ENCODE data around the gene ING4. TPM values are rescaled to one million over a fixed set of nuclear protein-coding genes. Genes with fewer than 3 reads are reported as not detected.

Gene ING4
- total RNA-seq, 2 donors from 2014 or later: 75.5 to 78.9 TPM

DNA sequence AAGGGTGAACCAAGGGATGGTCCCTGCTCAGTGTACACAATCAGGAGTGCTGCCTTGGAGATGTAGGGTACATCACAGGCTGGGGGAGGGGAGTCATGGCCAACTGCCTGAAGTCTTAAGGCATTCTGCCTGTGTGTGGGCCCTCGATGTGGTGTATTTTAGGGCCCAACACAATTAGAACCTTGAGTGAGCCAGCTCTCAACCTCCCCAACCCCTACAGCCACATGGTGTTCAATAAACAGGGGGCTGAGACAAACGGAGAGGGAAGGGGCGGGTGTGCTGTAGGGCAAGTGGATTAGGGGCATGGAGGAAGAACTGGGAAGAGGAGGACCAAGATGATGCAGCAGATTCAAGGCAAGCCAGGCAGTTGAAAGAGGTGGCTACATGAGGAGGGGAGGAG, 47.1 kb downstream of the ING4 start:
- H3K27ac ChIP-seq: no peak overlapping the region
- no peak overlapping the region for H3K4me3 ChIP-seq
- H3K9me3 ChIP-seq: no peaks in the 10 kb centered on the region
- no peak for TF ChIP-seq CTCF (IDR thresholded peaks at IDR 0.05)
- TF ChIP-seq POLR2AphosphoS5 (IDR thresholded peaks at IDR 0.05): no peak
- TF ChIP-seq POLR2A (IDR thresholded peaks at IDR 0.05): no peak
- WGBS: 45% methylated on average over 3 of the region's 3 CpGs
- peaks cover 14% of the 10 kb centered on the region for H3K4me1 ChIP-seq (replicated peaks)
- intact Hi-C loops (cut with DNase I): loop anchor here (2.0 to 5.0 kb wide), 4 partner anchors 47 to 211 kb away; partner anchors contain the start of genes ING4, P3H3 and ZNF384
- H3K27me3 ChIP-seq (replicated peaks; ENCODE audit: insufficient read depth): no peaks in the 10 kb centered on the region
- no peak for DNase-seq (ENCODE audit: low spot score)
- H3K36me3 ChIP-seq: no peaks in the 10 kb centered on the region

- H3K27ac ChIP-seq: peak overlapping the region; percentile 86 to 94
- peaks cover 14% of the 10 kb centered on the region for H3K4me1 ChIP-seq (replicated peaks)
- no peaks in the 10 kb centered on the region for H3K27me3 ChIP-seq (replicated peaks; ENCODE audit: insufficient read depth)
- TF ChIP-seq CTCF (IDR thresholded peaks at IDR 0.05): no peak
- TF ChIP-seq POLR2A (IDR thresholded peaks at IDR 0.05): no peak
- no peak for TF ChIP-seq POLR2AphosphoS5 (IDR thresholded peaks at IDR 0.05)
- WGBS: 59% methylated on average over 7 of the region's 7 CpGs
- no peaks in the 10 kb centered on the region for H3K36me3 ChIP-seq
- DNase-seq (ENCODE audit: low spot score): no peak
- intact Hi-C loops (cut with DNase I): loop anchor here (2.0 to 5.0 kb wide), 5 partner anchors 48 to 213 kb away; partner anchors contain the start of genes ING4, P3H3, PTMS and ZNF384
- no peaks in the 10 kb centered on the region for H3K9me3 ChIP-seq
- H3K4me3 ChIP-seq: no peak overlapping the region
These were observed 48.3 kb downstream of the ING4 start for GRCh38 chr12:6614513-6615172.

GRCh38 chr12:6613776-6614512, 49.0 kb downstream of the ING4 start:
- Histone ChIP-seq H3K4me1 (replicated peaks) (peaks cover 14% of the 10 kb centered on the region), H3K9me3 (no peaks in the 10 kb centered on the region), H3K36me3 (no peaks in the 10 kb centered on the region), H3K27me3 (replicated peaks; ENCODE audit: insufficient read depth) (no peaks in the 10 kb centered on the region), H3K27ac (peak overlapping the region; percentile 86 to 94), H3K4me3 (no peak overlapping the region)
- TF ChIP-seq CTCF (IDR thresholded peaks at IDR 0.05) (peak in 1 of 4 experiments; percentile 10), POLR2AphosphoS5 (IDR thresholded peaks at IDR 0.05) (peak; percentile 84), POLR2A (IDR thresholded peaks at IDR 0.05) (peak; percentile 24)
- DNase-seq (ENCODE audit: low spot score): peak; percentile 87
- WGBS: 4% methylated on average over 21 of the region's 21 CpGs
- intact Hi-C loops (cut with DNase I): loop anchor here (2.0 to 5.0 kb wide), 2 partner anchors 49 to 153 kb away; partner anchors contain the start of genes ING4 and PTMS

- peaks cover 14% of the 10 kb centered on the region for H3K4me1 ChIP-seq (replicated peaks)
- peak overlapping the region; percentile 86 to 94 for H3K27ac ChIP-seq
- TF ChIP-seq POLR2AphosphoS5 (IDR thresholded peaks at IDR 0.05) (peak; percentile 60), POLR2A (IDR thresholded peaks at IDR 0.05) (no peak), CTCF (IDR thresholded peaks at IDR 0.05) (peak in 1 of 4 experiments; percentile 25)
- H3K9me3 ChIP-seq: no peaks in the 10 kb centered on the region
- intact Hi-C loops (cut with DNase I): loop anchor here (5.0 kb wide), 1 partner anchor 154 kb away; the partner anchor contains the start of gene PTMS
- no peaks in the 10 kb centered on the region for H3K27me3 ChIP-seq (replicated peaks; ENCODE audit: insufficient read depth)
- no peaks in the 10 kb centered on the region for H3K36me3 ChIP-seq
- WGBS: under 1% methylated on average over 17 of the region's 17 CpGs
- no peak overlapping the region for H3K4me3 ChIP-seq
- DNase-seq (ENCODE audit: low spot score): peak; percentile 81
These were observed 49.7 kb downstream of the ING4 start for GRCh38 chr12:6613015-6613775.
